Hematopoietic multipotent progenitor cell (in vitro differentiated cells): ENCODE measurements around the gene NEURL1B. TPM values are rescaled to one million over a fixed set of nuclear protein-coding genes. Genes with fewer than 3 reads are reported as not detected.

Experiments
- DNase-seq, 3 donors: peaks; one replicate each; pipeline ENCODE4 v3.0.0-alpha.2; 2011 to 2015; ENCODE audit warnings: low read depth in 2 of 3, low spot score in 2 of 3
- small RNA-seq: library from RNA; depleted of rRNA; stranded (forward); fragments of <200 nt; gene quantifications from one replicate; pipeline ENCODE3, GENCODE V24; 2012
- total RNA-seq: library from RNA; depleted of rRNA; stranded (reverse); fragments of >200 nt; gene quantifications from one replicate; pipeline ENCODE4 v1.2.3, GENCODE V29; 2012

The NEURL1B gene
- total RNA-seq, 1 donor, result 18.3 TPM

DNA sequence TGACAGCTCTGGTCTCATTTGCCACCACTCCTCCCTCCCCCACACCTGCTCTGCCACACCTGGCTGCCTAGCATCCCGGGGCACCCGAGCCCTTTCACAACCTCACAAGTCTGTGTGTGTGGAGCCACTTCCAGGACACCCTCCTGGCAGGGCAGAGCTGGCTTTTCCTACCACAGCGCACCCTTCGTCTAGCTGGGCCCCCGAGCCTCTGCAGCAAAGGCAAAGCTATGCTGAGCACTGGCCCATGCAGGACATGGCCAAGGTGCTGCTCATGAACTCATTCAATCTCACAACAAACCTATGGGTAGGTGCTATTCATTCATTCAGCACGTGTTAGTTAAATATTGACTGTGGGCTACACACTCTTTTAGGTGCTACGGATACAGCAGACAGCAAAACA is 86.5 kb downstream of the NEURL1B start:
- no peak for DNase-seq

GRCh38 chr5:172728481-172729241 is 87.6 kb downstream of the NEURL1B start:
- DNase-seq, result no peak

DNA sequence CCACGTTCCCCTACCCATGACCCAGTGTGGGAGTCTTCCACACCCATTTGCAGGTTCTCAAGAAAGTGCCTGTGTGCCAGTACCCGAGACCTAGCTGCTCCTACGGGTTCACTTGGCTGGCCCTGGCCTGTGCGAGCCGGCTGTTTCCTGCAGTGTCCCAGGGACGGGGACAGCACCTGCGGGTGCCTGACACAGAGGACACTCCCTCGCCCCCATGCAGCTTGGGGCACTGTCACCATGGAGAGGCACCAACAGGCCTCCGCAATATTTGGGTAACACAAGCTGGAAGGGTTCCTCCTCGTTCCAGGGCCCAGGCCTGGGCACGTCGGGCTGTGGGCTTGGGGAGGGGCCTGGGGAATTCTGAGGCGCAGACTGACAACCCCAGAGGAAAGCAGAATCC is 88.5 kb downstream of the NEURL1B start:
- DNase-seq, result no peak

- DNase-seq, result no peak
Observed at GRCh38 chr5:172730222-172730621, 89.2 kb downstream of the NEURL1B start.

DNA sequence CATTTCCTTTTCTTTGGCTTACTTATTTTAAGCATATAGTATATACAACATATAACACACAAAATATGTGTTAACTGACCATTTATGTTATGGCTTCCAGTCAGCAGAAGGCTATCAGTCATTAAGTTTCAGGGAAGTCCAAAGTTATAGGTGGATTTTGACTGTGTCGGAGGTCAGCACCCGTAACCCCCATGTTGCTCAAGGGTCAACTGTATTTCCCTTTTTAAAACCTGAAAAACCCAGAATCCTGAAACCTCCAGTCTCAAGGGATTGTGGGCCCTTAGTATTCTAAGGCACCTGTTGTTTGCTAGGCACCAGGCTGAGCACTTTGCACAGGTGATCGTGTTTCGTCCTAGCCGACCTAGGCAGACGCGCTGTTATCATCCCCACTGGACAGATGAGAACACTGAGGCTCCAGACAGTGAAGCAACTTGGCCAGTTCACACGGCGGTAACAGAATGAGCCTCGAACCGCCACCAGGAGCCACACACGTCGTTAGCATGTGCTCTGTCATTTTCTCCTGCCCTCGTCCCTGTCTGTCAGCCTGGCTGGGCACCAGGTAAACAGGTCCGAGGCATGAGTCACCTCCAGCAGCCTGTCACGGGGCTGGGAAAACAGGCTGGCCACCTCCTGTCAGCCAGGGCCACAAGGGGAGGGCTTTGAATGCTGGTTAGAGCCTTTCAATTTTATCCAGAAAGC is 90.1 kb downstream of the NEURL1B start:
- no peak for DNase-seq

DNA sequence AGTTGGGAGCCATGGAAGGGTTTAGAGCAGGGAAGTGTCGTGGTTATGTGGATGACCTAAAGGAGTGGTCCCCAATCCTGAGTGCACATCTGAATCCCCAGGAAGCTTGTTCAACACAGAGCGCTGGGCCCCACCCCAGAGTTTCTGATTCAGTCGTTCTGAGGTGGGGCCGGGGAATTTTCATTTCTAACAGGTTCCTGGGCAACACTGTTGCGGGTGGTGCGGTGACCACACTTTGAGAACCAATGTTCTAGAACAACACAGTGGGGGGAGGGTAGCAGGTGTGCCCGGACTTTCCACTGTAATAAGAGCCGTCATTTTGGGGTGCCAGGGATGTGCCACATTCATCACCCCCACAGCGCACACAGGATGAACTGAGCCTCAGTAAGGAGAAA is 90.6 kb downstream of the NEURL1B start:
- no peak for DNase-seq

DNA sequence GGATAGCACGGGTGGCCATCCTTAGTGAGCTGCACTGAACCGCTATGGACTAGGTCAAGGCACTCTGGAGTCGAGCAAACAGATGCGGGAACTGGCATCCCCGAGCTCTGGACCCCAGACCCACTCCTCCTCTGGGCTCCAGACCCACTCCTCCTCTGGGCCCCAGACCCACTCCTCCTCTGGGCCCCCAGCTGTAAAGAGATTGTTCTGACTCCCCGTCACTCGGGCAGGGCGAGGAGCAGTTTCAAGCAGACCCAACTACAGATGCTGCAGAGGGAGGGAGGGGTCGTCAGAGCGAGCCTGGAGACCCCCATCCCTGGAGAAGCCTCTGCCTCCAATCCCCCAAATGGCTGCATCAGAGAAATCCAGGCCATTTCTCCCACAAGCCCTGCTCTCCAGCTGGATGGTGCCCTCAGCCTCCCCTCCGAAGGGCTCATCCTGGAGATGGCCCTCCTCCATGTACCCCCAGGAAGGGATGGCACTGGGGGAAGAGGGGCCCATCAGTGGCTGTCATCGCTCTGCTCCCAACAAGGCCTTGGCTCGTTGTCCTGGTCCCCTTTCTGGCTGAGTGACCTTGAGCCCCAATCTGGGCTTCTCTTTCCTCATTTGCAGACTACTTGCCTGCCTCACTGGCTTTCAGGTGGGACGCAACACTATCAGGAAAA is 91.3 kb downstream of the NEURL1B start:
- no peak for DNase-seq

DNA sequence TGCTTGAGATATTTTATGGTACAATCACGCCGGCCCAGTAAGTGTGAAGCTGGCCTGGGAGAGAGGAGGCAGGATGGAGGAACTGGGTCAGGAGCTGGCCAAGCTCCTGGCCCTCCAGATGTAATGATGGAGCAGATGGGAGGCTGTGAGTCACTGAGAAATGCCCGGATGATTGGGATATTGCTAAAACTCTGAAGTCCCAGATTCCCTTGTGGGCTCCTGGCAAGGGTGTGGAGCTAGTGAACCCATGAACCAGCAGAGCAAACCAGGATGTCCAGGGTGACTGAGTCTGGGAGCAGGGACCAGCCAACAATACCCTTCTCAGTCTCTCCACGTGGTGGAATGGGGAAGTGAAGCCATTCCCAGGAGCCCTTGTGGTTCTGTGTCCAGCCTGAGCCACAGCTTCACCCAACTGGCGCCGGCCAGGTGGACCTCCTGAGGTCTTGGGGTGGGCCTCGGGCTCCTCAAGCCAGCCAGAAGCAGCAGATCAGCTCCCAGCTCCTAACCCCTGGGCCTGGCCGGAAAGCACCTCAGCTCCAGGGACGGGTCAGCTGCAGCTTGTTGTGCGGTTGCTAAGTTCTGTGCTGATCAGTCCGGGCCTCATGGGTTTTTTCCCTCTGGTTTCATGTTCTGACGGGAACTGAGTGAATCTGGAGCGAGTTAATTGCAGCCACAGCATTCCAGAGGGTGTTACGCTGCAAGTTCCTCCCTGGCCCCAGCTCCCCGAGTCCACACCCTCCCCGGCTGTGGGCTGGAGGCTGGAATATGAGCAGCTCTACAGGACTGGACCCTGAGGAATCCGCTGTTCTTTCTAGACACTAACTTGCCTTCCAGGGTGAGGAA is 92.3 kb downstream of the NEURL1B start:
- no peak for DNase-seq

DNA sequence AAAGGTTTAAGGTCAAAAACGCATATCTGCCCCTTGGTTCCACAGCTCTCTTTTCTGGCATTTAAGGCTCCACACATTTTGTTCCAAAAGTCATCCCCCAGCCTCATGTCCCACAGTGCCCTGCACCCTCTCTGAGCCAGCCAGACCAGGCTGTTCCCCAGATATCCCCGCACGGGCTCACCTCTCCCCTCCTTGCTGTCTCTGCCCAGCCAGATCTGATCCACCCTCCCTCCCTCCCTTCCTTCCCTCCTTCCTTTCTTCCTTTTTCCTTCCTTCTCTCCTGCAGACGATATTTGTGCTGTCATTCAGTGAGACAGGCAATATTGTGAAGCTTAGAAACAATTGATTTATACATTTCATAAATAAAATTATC is 92.9 kb downstream of the NEURL1B start:
- DNase-seq, result no peak

GRCh38 chr5:172735141-172735831 is 94.2 kb downstream of the NEURL1B start:
- no peak for DNase-seq

DNA sequence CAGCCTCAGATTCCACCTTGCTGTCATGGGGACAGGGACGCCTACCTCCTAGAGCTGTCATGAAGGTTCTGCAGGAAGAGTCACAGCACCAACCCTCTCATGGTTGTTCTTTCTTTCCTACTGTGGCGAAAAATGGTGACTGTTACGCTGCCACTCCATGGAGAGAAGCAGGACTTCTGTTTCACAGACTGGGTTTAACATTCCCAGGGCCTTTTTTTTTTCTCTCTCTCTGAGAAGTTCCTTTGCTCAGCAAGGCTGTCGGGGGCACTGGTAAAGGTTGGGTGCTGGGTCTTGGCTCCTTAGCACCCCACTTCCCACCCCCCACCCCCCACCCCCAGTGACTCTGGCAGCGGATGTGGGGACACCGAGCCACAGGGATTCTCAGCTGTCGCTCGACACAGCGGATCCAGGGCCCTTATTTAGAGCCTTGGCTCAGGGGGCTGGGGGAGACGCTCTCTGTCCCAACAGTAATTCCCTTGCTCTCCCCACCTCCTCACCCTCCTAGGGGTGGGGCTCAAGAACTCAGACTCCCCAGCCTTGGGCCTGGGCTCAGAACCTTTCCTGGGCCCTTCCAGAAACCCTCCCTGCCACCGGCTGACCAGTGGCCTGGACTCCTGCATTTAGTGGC is 95.6 kb downstream of the NEURL1B start:
- no peak for DNase-seq

- DNase-seq, result no peak
Observed at GRCh38 chr5:172739375-172739774, 98.3 kb downstream of the NEURL1B start.

DNA sequence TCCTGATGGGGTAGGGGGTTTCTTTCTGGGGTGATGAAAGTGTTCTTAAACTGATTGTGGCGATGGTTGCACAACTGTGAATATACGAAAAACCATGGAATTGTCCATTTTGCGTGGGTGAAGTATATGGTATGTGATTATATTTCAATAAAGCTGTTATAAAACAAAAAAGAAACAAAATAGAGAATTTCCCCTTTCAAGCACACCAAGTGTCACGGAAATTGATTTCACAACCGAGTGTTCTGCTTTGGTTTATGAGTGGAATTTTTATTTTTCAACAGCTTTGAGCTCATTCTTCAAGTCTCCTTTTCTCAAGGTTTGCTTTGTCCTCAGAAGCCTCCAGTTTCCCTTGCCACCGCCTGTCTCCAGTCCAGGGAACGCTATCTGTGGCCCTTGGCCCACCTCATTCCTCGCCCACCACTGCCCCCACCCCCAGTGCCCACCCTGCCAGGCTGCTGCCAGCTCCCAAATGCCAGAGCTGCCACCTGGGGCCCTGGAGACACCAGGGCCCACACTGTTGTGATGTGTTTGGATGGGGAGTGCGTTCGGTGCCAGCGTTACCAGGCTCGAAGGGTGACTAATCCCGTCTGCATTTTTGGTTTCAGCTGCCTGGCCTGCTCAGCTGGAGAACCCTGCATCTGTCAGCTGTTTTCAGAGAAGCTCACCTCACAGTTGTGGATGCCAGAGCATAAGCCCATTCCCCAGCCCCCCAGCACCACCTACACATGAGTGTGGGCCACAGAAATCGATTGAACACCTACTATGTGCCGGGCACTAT is 99.6 kb downstream of the NEURL1B start:
- DNase-seq, result peak in 2 of 3 donors; percentile 37 to 62

Small RNAs within 50 kb of the gene (small RNA-seq; reads per million reads assigned to genes)
- gene AC027309.2 (not detected), gene MIR5003 (0.27 reads per million)

Other genes with a start within 250 kb of the NEURL1B start
- gene SH3PXD2B, start 186.7 kb upstream of the NEURL1B start, total RNA-seq, result 1.3 TPM
- 2,121 TPM for gene DUSP1, start 129.9 kb downstream of the NEURL1B start, total RNA-seq
- gene ERGIC1, start 193.0 kb downstream of the NEURL1B start, total RNA-seq, result 243 TPM